Activated naive CD8-positive, alpha-beta T cell treated with anti-CD3 and anti-CD28 coated beads, Interleukin-2, amount 10 ng/mL, durations not matched to agents 7 days and 5 days (primary cell): ENCODE measurements around the gene HOXA11. TPM values are rescaled to one million over a fixed set of nuclear protein-coding genes. Genes with fewer than 3 reads are reported as not detected.

ENCODE experiments used
- ATAC-seq: fragments of 150-1000 bp; cut with Tn5 transposase; one replicate; pipeline ENCODE4 v1.10.0; 2021; ENCODE audit warnings: low read depth, moderate library complexity
- POLR2A ChIA-PET: fragments of 350-600 bp; sonication (Branson Sonifier 250); formaldehyde crosslinking; loops from one replicate; lab custom pipeline; 2021; ENCODE audit warnings: antibody characterized with exemption; lab: Charles Lee
- DNase-seq: peaks from one replicate; pipeline ENCODE4 v3.0.0; 2021
- H3K27ac Mint-ChIP-seq: one replicate; pipeline ENCODE4 v1.8.0; 2022; ENCODE audit warnings: mild to moderate bottlenecking, mixed read lengths
- H3K27me3 Mint-ChIP-seq: one replicate; pipeline ENCODE4 v1.8.0; 2022; ENCODE audit warnings: mild to moderate bottlenecking, moderate library complexity, mixed read lengths
- H3K36me3 Mint-ChIP-seq: one replicate; pipeline ENCODE4 v1.8.0; 2021; ENCODE audit warnings: mild to moderate bottlenecking, mixed read lengths
- H3K4me1 Mint-ChIP-seq: one replicate; pipeline ENCODE4 v1.8.0; 2021; ENCODE audit warnings: mixed read lengths
- H3K4me3 Mint-ChIP-seq: one replicate; pipeline ENCODE4 v1.8.0; 2022; ENCODE audit warnings: mild to moderate bottlenecking, moderate library complexity, mixed read lengths
- H3K9me3 Mint-ChIP-seq: one replicate; pipeline ENCODE4 v1.8.0; 2021; ENCODE audit warnings: mixed read lengths
- total RNA-seq, 2 experiments: library from RNA; stranded (reverse); gene quantifications; one replicate each; pipeline ENCODE4 v1.2.3, GENCODE V29; 2021

Gene HOXA11
- total RNA-seq, 2 experiments from 2014 or later, result not detected

DNA sequence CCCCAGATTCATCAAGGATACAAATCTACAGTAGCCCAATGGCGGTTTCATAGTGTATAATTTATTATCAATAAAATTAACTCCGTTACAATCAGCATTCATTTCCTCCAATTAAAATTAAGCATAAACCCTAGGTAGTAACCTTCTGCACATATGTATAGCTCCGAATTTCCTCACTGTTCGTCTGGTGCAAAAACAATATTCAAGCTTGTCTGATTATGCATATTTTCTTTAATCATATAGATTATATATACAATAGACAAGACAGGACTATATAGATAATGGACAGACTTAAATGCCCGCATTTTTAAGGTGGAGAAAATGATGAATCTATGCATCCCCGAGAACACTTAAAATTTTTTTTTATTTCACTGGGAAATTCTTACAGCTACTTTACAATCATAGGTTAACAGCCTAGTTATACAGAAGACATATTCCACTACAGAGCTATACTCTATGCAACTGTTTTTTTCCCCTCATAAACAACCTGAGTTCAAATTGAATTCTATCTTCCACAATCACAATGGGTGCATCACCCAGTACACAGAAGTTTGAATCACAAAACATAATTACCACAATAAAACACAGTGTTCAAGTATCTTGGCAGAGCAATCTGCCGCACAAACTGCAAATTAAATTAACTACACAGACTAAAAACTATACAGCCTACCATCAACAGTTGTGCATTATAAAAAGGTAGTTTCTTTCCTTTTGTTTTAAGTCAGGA is 22.3 kb downstream of the HOXA11 start:
- Mint-ChIP-seq H3K27ac (no peak overlapping the region), H3K4me3 (no peak overlapping the region), H3K27me3 (peaks cover 85% of the 10 kb centered on the region), H3K9me3 (no peaks in the 10 kb centered on the region), H3K36me3 (peaks cover 1% of the 10 kb centered on the region), H3K4me1 (peaks cover 18% of the 10 kb centered on the region)
- POLR2A ChIA-PET, result no interaction called here
- ATAC-seq, result no peak
- DNase-seq, result no peak

DNA sequence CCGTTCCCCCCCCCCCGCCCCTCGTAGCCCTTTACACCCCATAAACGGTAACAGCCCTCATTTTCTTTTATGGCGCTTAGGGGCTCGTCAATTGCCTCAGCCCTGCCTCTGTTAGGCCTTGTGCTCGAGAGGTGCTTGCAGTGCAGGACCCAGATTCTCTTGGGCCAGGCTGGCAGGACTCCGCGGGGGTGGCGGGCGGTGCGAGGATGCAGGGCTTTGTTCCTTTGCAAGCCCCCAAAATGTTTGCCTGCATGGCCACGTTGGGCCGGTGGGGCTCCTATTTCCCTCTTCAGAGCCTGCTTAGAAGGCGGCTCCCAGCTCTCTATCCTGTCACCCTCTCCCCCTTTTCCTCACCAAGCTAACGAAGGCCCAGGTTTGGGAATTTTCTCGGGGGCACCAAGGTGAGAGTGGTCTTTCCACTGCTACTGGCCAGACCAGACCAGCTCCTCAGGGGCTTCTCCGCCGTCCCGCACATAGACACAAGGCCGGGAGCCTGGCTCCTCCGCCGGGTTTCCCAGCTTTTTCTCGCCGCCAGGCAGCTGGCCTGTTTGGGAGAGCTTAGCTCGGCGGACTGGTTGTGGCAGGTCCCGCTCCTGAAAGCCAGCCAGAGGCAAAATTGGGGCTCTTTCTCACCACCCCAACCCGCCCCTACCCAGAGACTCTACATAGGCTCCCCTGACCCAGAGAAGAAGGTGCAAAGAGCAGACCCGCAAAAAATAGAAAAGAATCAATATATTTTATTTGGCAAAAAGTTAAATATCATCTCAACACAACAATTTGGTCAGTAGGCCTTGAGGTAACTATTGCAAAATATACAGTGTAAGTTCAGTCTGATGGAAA is 23.1 kb downstream of the HOXA11 start:
- H3K4me3 Mint-ChIP-seq, result no peak overlapping the region
- POLR2A ChIA-PET, result no interaction called here
- H3K4me1 Mint-ChIP-seq, result peaks cover 18% of the 10 kb centered on the region
- no peak for ATAC-seq
- H3K9me3 Mint-ChIP-seq, result no peaks in the 10 kb centered on the region
- H3K27ac Mint-ChIP-seq, result no peak overlapping the region
- H3K27me3 Mint-ChIP-seq, result peaks cover 85% of the 10 kb centered on the region
- no peaks in the 10 kb centered on the region for H3K36me3 Mint-ChIP-seq
- no peak for DNase-seq

GRCh38 chr7:27161214-27161720 is 23.8 kb downstream of the HOXA11 start:
- H3K27ac Mint-ChIP-seq, result no peak overlapping the region
- H3K27me3 Mint-ChIP-seq, result peaks cover 83% of the 10 kb centered on the region
- POLR2A ChIA-PET, result interaction anchor here (1.4 kb wide), 1 partner anchor 791 kb away, joined by 4 read pairs; no protein-coding TSS in a partner anchor
- H3K4me1 Mint-ChIP-seq, result peaks cover 17% of the 10 kb centered on the region
- DNase-seq (no peak), ATAC-seq (no peak)
- peak overlapping the region; percentile 71 for H3K4me3 Mint-ChIP-seq
- no peaks in the 10 kb centered on the region for H3K36me3 Mint-ChIP-seq
- H3K9me3 Mint-ChIP-seq, result no peaks in the 10 kb centered on the region

- Mint-ChIP-seq H3K27me3 (peaks cover 84% of the 10 kb centered on the region), H3K4me3 (peak overlapping the region; percentile 71), H3K27ac (no peak overlapping the region), H3K9me3 (no peaks in the 10 kb centered on the region), H3K4me1 (peaks cover 16% of the 10 kb centered on the region), H3K36me3 (no peaks in the 10 kb centered on the region)
- POLR2A ChIA-PET, result interaction anchor here (1.4 kb wide), 1 partner anchor 791 kb away, joined by 4 read pairs; no protein-coding TSS in a partner anchor
- ATAC-seq, result peak; percentile 69
- DNase-seq, result peak; percentile 88
These were observed 24.4 kb downstream of the HOXA11 start for GRCh38 chr7:27160546-27161213.

DNA sequence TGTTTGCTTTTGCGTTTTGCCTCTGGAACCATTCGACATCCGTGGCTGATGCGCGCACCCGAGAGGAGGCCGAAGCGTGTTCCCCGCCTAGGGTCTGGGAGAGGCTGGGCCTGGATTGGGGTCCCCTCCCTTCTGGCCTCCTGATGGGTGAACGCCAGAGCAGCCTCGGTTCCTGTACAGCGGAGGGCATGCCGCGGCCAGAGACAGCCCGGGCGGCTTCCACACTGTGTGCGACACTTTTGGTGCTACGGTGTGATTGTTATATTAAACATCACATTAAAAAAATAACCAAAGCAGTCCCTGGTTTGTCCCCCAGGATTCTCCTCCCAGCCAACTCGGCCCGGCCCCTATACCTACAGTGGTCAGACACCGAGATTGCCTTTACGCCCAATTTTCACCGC is 24.9 kb downstream of the HOXA11 start:
- H3K36me3 Mint-ChIP-seq, result no peaks in the 10 kb centered on the region
- H3K27ac Mint-ChIP-seq, result no peak overlapping the region
- peaks cover 21% of the 10 kb centered on the region for H3K4me1 Mint-ChIP-seq
- ATAC-seq (no peak), DNase-seq (no peak)
- POLR2A ChIA-PET, result interaction anchor here (1.4 kb wide), 1 partner anchor 790 kb away, joined by 4 read pairs; no protein-coding TSS in a partner anchor
- no peaks in the 10 kb centered on the region for H3K9me3 Mint-ChIP-seq
- H3K27me3 Mint-ChIP-seq, result peaks cover 85% of the 10 kb centered on the region
- H3K4me3 Mint-ChIP-seq, result peak overlapping the region; percentile 35

DNA sequence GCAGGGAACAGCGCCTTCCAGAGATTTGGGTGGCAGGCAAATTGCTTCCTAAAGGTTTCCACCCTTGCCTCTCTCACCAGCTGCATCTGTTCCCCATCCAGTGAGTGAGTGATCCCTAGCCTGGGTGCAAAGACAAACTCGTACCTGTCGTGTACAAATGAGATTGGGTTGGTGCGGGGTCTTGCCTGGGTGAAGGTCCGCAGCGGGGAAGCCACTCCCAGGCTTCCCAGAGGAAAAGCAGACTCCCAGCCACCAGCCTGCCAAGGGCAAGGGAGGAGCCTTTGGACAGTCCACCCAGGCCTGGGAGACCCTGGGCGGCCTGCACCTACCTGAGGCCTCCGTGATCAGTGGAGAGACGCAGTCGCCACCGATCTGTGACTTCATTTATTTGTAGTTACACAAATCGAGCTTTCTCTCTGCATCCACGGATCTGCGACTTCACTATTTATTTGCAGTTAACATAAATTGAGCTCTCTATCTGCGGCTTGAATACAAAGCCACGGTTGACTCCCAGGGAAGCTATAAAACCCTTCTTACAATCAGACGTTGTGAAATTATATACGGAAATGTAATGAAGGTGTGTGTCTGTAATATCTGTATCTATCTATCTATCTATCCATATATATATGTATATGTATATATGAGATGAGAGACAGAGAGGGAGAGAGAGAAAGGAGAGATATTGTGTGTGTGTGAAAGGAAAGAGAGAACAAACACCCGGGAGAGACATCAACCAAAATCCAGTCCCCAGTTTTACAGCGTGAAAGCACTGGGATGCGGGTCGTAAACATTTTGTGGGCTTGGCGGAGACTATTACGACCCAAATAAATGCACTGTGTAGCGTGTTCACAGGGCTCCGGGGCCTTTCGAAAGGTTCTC is 25.5 kb downstream of the HOXA11 start:
- POLR2A ChIA-PET, result no interaction called here
- ATAC-seq, result no peak
- Mint-ChIP-seq H3K36me3 (no peaks in the 10 kb centered on the region), H3K4me1 (peaks cover 24% of the 10 kb centered on the region), H3K27me3 (peaks cover 87% of the 10 kb centered on the region), H3K27ac (no peak overlapping the region), H3K9me3 (no peaks in the 10 kb centered on the region), H3K4me3 (peak overlapping the region; percentile 35)
- DNase-seq, result no peak

GRCh38 chr7:27158436-27159265 is 26.4 kb downstream of the HOXA11 start:
- H3K4me1 Mint-ChIP-seq, result peaks cover 26% of the 10 kb centered on the region
- no peaks in the 10 kb centered on the region for H3K9me3 Mint-ChIP-seq
- POLR2A ChIA-PET, result no interaction called here
- ATAC-seq (no peak), DNase-seq (no peak)
- H3K27ac Mint-ChIP-seq, result peak overlapping the region; percentile 58
- H3K36me3 Mint-ChIP-seq, result no peaks in the 10 kb centered on the region
- H3K4me3 Mint-ChIP-seq, result peak overlapping the region; percentile 18
- peaks cover 87% of the 10 kb centered on the region for H3K27me3 Mint-ChIP-seq

- DNase-seq (no peak), ATAC-seq (no peak)
- Mint-ChIP-seq H3K27ac (peak overlapping the region; percentile 80), H3K4me3 (peak overlapping the region; percentile 18), H3K27me3 (peaks cover 86% of the 10 kb centered on the region), H3K9me3 (no peaks in the 10 kb centered on the region), H3K36me3 (no peaks in the 10 kb centered on the region), H3K4me1 (peaks cover 26% of the 10 kb centered on the region)
- POLR2A ChIA-PET, result no interaction called here
These were observed 27.2 kb downstream of the HOXA11 start for GRCh38 chr7:27157702-27158431.

GRCh38 chr7:27156916-27157701 is 27.9 kb downstream of the HOXA11 start:
- peaks cover 27% of the 10 kb centered on the region for H3K4me1 Mint-ChIP-seq
- DNase-seq (no peak), ATAC-seq (no peak)
- H3K27ac Mint-ChIP-seq, result peak overlapping the region; percentile 77
- no peaks in the 10 kb centered on the region for H3K36me3 Mint-ChIP-seq
- H3K27me3 Mint-ChIP-seq, result peaks cover 85% of the 10 kb centered on the region
- H3K4me3 Mint-ChIP-seq, result peak overlapping the region; percentile 28
- no peaks in the 10 kb centered on the region for H3K9me3 Mint-ChIP-seq
- POLR2A ChIA-PET, result no interaction called here

GRCh38 chr7:27156508-27156898 is 28.5 kb downstream of the HOXA11 start, which contains the start of gene HOXA7:
Gene HOXA7 (minus strand): TSS chr7:27156675. CDS start chr7:27156545, 130 bp downstream.
- H3K9me3 Mint-ChIP-seq, result no peaks in the 10 kb centered on the region
- peak within 1 kb of the TSS; percentile 79 for H3K27ac Mint-ChIP-seq
- H3K4me1 Mint-ChIP-seq, result peaks cover 33% of the 10 kb centered on the region
- POLR2A ChIA-PET, result no interaction called here
- DNase-seq (no peak), ATAC-seq (no peak)
- peaks cover 85% of the 10 kb centered on the region for H3K27me3 Mint-ChIP-seq
- no peaks in the 10 kb centered on the region for H3K36me3 Mint-ChIP-seq
- H3K4me3 Mint-ChIP-seq, result peak within 1 kb of the TSS; percentile 28
